ENCODE results near the gene CCNG1.
A peak's percentile ranks its signal among the peaks of the same experiment; 100 is the strongest.

CCNG1 gene

DNA sequence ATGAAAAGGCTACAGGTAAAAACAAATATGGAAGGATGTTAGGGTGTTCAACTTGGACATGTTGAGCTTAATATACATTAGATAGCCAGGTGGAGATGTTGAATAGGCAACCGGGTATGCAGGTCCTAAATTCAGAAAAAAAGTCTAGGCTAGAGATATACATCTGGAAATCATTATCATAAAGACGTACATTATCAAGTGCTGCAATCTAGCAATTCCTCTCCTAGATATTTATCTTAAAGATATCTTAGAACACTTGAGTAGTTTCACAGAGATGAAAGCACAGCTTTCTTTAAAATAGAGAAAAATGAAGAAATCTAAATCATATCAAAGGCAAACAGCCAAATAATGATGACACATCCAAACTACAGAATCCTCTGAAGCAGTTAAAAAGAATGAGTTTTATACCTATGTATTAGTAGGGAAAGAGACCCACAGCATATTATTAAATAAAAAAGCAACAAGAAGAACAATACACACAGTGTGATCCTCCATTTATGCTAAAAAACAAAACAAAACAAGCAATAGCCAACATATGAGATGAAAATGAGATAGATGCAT lies 18.7 kb downstream of the CCNG1 start:
- TF ChIP-seq, protein P1, sequence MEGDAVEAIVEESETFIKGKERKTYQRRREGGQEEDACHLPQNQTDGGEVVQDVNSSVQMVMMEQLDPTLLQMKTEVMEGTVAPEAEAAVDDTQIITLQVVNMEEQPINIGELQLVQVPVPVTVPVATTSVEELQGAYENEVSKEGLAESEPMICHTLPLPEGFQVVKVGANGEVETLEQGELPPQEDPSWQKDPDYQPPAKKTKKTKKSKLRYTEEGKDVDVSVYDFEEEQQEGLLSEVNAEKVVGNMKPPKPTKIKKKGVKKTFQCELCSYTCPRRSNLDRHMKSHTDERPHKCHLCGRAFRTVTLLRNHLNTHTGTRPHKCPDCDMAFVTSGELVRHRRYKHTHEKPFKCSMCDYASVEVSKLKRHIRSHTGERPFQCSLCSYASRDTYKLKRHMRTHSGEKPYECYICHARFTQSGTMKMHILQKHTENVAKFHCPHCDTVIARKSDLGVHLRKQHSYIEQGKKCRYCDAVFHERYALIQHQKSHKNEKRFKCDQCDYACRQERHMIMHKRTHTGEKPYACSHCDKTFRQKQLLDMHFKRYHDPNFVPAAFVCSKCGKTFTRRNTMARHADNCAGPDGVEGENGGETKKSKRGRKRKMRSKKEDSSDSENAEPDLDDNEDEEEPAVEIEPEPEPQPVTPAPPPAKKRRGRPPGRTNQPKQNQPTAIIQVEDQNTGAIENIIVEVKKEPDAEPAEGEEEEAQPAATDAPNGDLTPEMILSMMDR (IDR thresholded peaks at IDR 0.05; ENCODE audit: control insufficient read depth, extremely low read depth, insufficient read depth) = no peak
- no peak overlapping the region for H3K4me3 ChIP-seq (ENCODE audit: low read depth, low read length)

GRCh38 chr5:163456840-163457239 lies 19.4 kb downstream of the CCNG1 start:
- TF ChIP-seq, protein P1 (IDR thresholded peaks at IDR 0.05; ENCODE audit: control insufficient read depth, extremely low read depth, insufficient read depth) = no peak
- no peak overlapping the region for H3K4me3 ChIP-seq (ENCODE audit: low read depth, low read length)
- no peak for DNase-seq (ENCODE audit: low read depth)

More for the DNA sequence above, 18.7 kb downstream of the CCNG1 start:
- no peak for DNase-seq (ENCODE audit: low read depth)

GRCh38 chr5:163458778-163459385 lies 21.5 kb downstream of the CCNG1 start:
- no peak for DNase-seq (ENCODE audit: low read depth)
- H3K4me3 ChIP-seq (ENCODE audit: low read depth, low read length) = peak overlapping the region; percentile 65
- TF ChIP-seq, protein P1 (IDR thresholded peaks at IDR 0.05; ENCODE audit: control insufficient read depth, extremely low read depth, insufficient read depth) = no peak

- H3K4me3 ChIP-seq (ENCODE audit: low read depth, low read length) = peak overlapping the region; percentile 65
- TF ChIP-seq, protein P1 (IDR thresholded peaks at IDR 0.05; ENCODE audit: control insufficient read depth, extremely low read depth, insufficient read depth) = no peak
- no peak for DNase-seq (ENCODE audit: low read depth)
Measured at GRCh38 chr5:163459462-163459818, 22.0 kb downstream of the CCNG1 start.

GRCh38 chr5:163459819-163460561 lies 22.6 kb downstream of the CCNG1 start, which contains the start of gene NUDCD2:
Gene NUDCD2 (minus strand): TSS chr5:163460102. CDS start chr5:163460050, 52 bp downstream.
- DNase-seq (ENCODE audit: low read depth) = peak; percentile 98
- H3K4me3 ChIP-seq (ENCODE audit: low read depth, low read length) = peak within 1 kb of the TSS; percentile 65
- TF ChIP-seq, protein P1 (IDR thresholded peaks at IDR 0.05; ENCODE audit: control insufficient read depth, extremely low read depth, insufficient read depth) = peak; percentile 19; the same call in 1 of the 2 replicates

- H3K4me3 ChIP-seq (ENCODE audit: low read depth, low read length) = peak within 1 kb of the TSS; percentile 65
- TF ChIP-seq, protein P1 (IDR thresholded peaks at IDR 0.05; ENCODE audit: control insufficient read depth, extremely low read depth, insufficient read depth) = no peak
- no peak for DNase-seq (ENCODE audit: low read depth)
Measured at GRCh38 chr5:163460562-163461171, 23.3 kb downstream of the CCNG1 start, which contains the start of gene HMMR. Gene HMMR (plus strand): TSS chr5:163460632. CDS start chr5:163460693, 61 bp downstream.
